ENCODE data around the gene PDSS2.

DNA sequence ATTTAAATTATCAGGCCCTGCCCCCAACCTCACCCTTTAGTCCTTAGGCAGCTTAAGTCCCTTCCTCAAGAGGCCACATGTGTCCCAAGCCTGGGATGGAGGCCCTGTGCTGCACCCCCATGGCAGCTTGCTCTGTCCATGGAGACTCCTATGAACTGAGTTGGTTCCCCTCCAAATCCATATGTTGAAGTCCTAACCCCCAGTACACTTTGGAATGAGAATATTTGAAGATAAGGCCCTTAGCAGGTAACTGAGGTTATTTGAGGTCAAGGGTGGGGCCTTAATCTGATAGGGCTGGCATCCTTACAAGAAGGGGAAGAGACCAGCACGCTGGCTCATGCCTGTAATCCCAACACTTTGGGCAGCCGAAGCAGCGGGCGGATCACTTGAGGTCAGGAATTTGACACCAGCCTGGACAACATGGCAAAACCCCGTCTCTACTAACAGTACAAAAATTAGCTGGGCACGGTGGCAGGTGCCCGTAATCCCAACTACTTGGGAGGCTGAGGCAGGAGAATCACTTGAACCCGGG lies 337.3 kb downstream of the PDSS2 start:
- TF ChIP-seq, protein P1, sequence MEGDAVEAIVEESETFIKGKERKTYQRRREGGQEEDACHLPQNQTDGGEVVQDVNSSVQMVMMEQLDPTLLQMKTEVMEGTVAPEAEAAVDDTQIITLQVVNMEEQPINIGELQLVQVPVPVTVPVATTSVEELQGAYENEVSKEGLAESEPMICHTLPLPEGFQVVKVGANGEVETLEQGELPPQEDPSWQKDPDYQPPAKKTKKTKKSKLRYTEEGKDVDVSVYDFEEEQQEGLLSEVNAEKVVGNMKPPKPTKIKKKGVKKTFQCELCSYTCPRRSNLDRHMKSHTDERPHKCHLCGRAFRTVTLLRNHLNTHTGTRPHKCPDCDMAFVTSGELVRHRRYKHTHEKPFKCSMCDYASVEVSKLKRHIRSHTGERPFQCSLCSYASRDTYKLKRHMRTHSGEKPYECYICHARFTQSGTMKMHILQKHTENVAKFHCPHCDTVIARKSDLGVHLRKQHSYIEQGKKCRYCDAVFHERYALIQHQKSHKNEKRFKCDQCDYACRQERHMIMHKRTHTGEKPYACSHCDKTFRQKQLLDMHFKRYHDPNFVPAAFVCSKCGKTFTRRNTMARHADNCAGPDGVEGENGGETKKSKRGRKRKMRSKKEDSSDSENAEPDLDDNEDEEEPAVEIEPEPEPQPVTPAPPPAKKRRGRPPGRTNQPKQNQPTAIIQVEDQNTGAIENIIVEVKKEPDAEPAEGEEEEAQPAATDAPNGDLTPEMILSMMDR (conservative IDR thresholded peaks at IDR 0.05): no peak
- TF ChIP-seq EZH2 (IDR thresholded peaks at IDR 0.05; ENCODE audit: low read depth): no peak
